Panc1 (cell line): ENCODE data around the gene CDK5R1. TPM values are rescaled to one million over a fixed set of nuclear protein-coding genes. Genes with fewer than 3 reads are reported as not detected.

ENCODE experiments used
- ATAC-seq: fragments of 200-7000 bp; cut with Tn5 transposase; 2 replicates; pipeline ENCODE4 v1.9.1; 2020; ENCODE audit warnings: mild to moderate bottlenecking, moderate library complexity
- BruUV-seq: library from RNA; stranded (reverse); fragments of 400-500 nt; replicated peaks from 2 replicates; lab custom pipeline; 2021; lab: Mats Ljungman, UMichigan
- CTCF ChIA-PET: fragments of 300-600 bp; sonication (Branson Sonifier 250); formaldehyde crosslinking; loops from one replicate; lab custom pipeline; 2022; ENCODE audit warnings: antibody characterized with exemption; lab: Charles Lee
- POLR2A ChIA-PET: fragments of 300-600 bp; sonication (Branson Sonifier 250); formaldehyde crosslinking; loops from one replicate; lab custom pipeline; 2022; ENCODE audit warnings: antibody characterized with exemption; lab: Charles Lee
- DNase-seq: peaks from one replicate; pipeline ENCODE4 v3.0.0-alpha.2; 2010; ENCODE audit warnings: low read depth, low spot score
- H3K27ac ChIP-seq: 2 replicates; pipeline ENCODE4 v1.5.1; 2011; ENCODE audit warnings: mild to moderate bottlenecking, low read length, inconsistent platforms
- H3K27me3 ChIP-seq: fragments of 200-500 bp; sonication (Bioruptor generic); 2 replicates; pipeline ENCODE4 v1.6.0; 2014; ENCODE audit warnings: low read length, inconsistent platforms; ENCODE audit not compliant: control insufficient read depth, insufficient read depth
- H3K36me3 ChIP-seq: fragments of 200-500 bp; sonication (Bioruptor generic); 2 replicates; pipeline ENCODE4 v1.5.1; 2014; ENCODE audit warnings: inconsistent platforms, mild to moderate bottlenecking, low read length, moderate library complexity; ENCODE audit not compliant: control insufficient read depth, insufficient read depth
- H3K4me1 ChIP-seq: 2 replicates; pipeline ENCODE4 v1.5.1; 2011; ENCODE audit warnings: inconsistent platforms, mild to moderate bottlenecking, low read length, moderate library complexity; ENCODE audit not compliant: control insufficient read depth, insufficient read depth
- H3K4me3 ChIP-seq, 2 experiments: 2 replicates each; pipeline ENCODE4 v1.5.1; 2011 to 2012; ENCODE audit warnings: low read depth in 2 of 2, low read length in 2 of 2, mild to moderate bottlenecking in 2 of 2, inconsistent platforms in 1 of 2, moderate library complexity in 1 of 2
- H3K9me3 ChIP-seq: fragments of 200-500 bp; sonication (Bioruptor generic); 2 replicates; pipeline ENCODE4 v1.5.1; 2014; ENCODE audit warnings: low read depth, mild to moderate bottlenecking, inconsistent platforms, low read length, moderate library complexity; ENCODE audit not compliant: control insufficient read depth, insufficient read depth
- CTCF ChIP-seq: fragments of 450-650 bp; IDR thresholded peaks from 2 replicates; pipeline ENCODE4 v1.5.1; 2017; ENCODE audit warnings: mild to moderate bottlenecking
- POLR2AphosphoS5 ChIP-seq: IDR thresholded peaks from 2 replicates; pipeline ENCODE4 v1.6.1; 2012; ENCODE audit warnings: mild to moderate bottlenecking, low read depth, low read length, moderate library complexity
- REST ChIP-seq, 2 experiments: IDR thresholded peaks; 2 replicates each; pipeline ENCODE4 v1.6.1; 2011 to 2012; ENCODE audit warnings: low read depth in 2 of 2, control low read depth in 1 of 2, low read length in 1 of 2, mild to moderate bottlenecking in 1 of 2, moderate library complexity in 1 of 2; ENCODE audit not compliant: insufficient read depth in 1 of 2
- SIN3A ChIP-seq: IDR thresholded peaks from 2 replicates; pipeline ENCODE4 v1.6.1; 2012; ENCODE audit warnings: low read depth, mild to moderate bottlenecking, low read length, moderate library complexity, borderline replicate concordance; ENCODE audit not compliant: insufficient read depth
- TCF7L2 ChIP-seq: IDR thresholded peaks from 2 replicates; pipeline ENCODE4 v1.6.1; 2011; ENCODE audit warnings: mild to moderate bottlenecking, low read depth, low read length, inconsistent platforms
- in situ Hi-C: cut with HindIII; loops from 2 replicates; pipeline ENCODE4 v1.10.0; 2016; ENCODE audit warnings: low sequenced_read_pairs, low pct_unique_long_range_greater_than_20kb
- intact Hi-C: fragments of 100-400 bp; cut with micrococcal nuclease; formaldehyde crosslinking; loops from one replicate; pipeline ENCODE4 v1.10.0; 2022; ENCODE audit not compliant: unreplicated experiment
- total RNA-seq: library from RNA; stranded (reverse); gene quantifications from one replicate; pipeline ENCODE4 v1.2.1, GENCODE V29; 2021; ENCODE audit not compliant: unreplicated experiment

The CDK5R1 gene
- total RNA-seq, 1 experiment from 2014 or later = 7.9 TPM

GRCh38 chr17:32492264-32492589 lies 5.4 kb downstream of the CDK5R1 start:
- no peak for DNase-seq
- Histone ChIP-seq H3K4me1 (peaks cover 9% of the 10 kb centered on the region; the same call in 1 of the 2 replicates), H3K36me3 (no peaks in the 10 kb centered on the region)

GRCh38 chr17:32492648-32493289 lies 6.0 kb downstream of the CDK5R1 start:
- ATAC-seq (no peak), DNase-seq (no peak)
- POLR2A ChIA-PET = no interaction called here
- intact Hi-C loops = loop anchor here (10.0 kb wide), 1 partner anchor 112 kb away; no protein-coding TSS in a partner anchor
- Histone ChIP-seq H3K27me3 (no peaks in the 10 kb centered on the region), H3K36me3 (no peaks in the 10 kb centered on the region), H3K4me1 (peaks cover 9% of the 10 kb centered on the region; the same call in 1 of the 2 replicates), H3K9me3 (no peaks in the 10 kb centered on the region), H3K27ac (no peak overlapping the region), H3K4me3 (no peak overlapping the region)
- no TSS peak for BruUV-seq
- in situ Hi-C loops = no loop called here
- TF ChIP-seq CTCF (no peak), TCF7L2 (no peak), POLR2AphosphoS5 (no peak), REST (IDR thresholded peaks at IDR 0.05; ENCODE audit: insufficient read depth in 1 of 2, low read depth in 2 of 2, low read length in 1 of 2) (no peak), SIN3A (no peak)
- CTCF ChIA-PET = no interaction called here

More at GRCh38 chr17:32492264-32492589, 5.4 kb downstream of the CDK5R1 start:
- in situ Hi-C loops = no loop called here
- Histone ChIP-seq H3K4me3 (no peak overlapping the region), H3K9me3 (no peaks in the 10 kb centered on the region), H3K27ac (no peak overlapping the region), H3K27me3 (no peaks in the 10 kb centered on the region)
- intact Hi-C loops = loop anchor here (10.0 kb wide), 1 partner anchor 113 kb away; no protein-coding TSS in a partner anchor
- ChIA-PET CTCF (no interaction called here), POLR2A (no interaction called here)
- BruUV-seq = no TSS peak
- ATAC-seq = no peak
- no peak for TF ChIP-seq SIN3A

GRCh38 chr17:32493571-32493970 lies 6.8 kb downstream of the CDK5R1 start:
- H3K4me1 ChIP-seq = peaks cover 9% of the 10 kb centered on the region; the same call in 1 of the 2 replicates
- in situ Hi-C loops (no loop called here), intact Hi-C loops (loop anchor here (10.0 kb wide), 1 partner anchor 111 kb away; no protein-coding TSS in a partner anchor)
- H3K27ac ChIP-seq = no peak overlapping the region
- no peaks in the 10 kb centered on the region for H3K27me3 ChIP-seq
- CTCF ChIA-PET = no interaction called here
- DNase-seq = no peak
- TF ChIP-seq SIN3A (no peak), CTCF (no peak), TCF7L2 (no peak), POLR2AphosphoS5 (no peak), REST (IDR thresholded peaks at IDR 0.05; ENCODE audit: insufficient read depth in 1 of 2, low read depth in 2 of 2, low read length in 1 of 2) (no peak)
- H3K9me3 ChIP-seq = no peaks in the 10 kb centered on the region
- POLR2A ChIA-PET = no interaction called here
- ATAC-seq = no peak
- no peaks in the 10 kb centered on the region for H3K36me3 ChIP-seq
- no TSS peak for BruUV-seq
- no peak overlapping the region for H3K4me3 ChIP-seq
